Cardiac septum (tissue), 1 donor: ENCODE measurements around the gene NUDT22. TPM values are rescaled to one million over a fixed set of nuclear protein-coding genes. Genes with fewer than 3 reads are reported as not detected.

Source experiments
- DNase-seq: peaks from one replicate; pipeline ENCODE4 v3.0.0-alpha.2; 2020; ENCODE audit warnings: low spot score
- intact Hi-C: fragments of 100-400 bp; cut with DNase I; formaldehyde crosslinking; loops from one replicate; pipeline ENCODE4 v1.14.0; 2022
- long read RNA-seq: library from polyadenylated mRNA; unstranded; transcript quantifications from one replicate; pipeline ENCODE4 v2.0.0, GENCODE V29; 2021
- total RNA-seq: library from RNA; stranded (reverse); fragmentation: NEBNext Ultra II Directional; extraction: Animal tissue kit (Norgen Biotek cat#: 25700); gene quantifications from one replicate; pipeline ENCODE4 v1.2.1, GENCODE V29; 2021
- donor health status: DM: no; HTN: no; CAD: no.

Gene NUDT22
- total RNA-seq = 75.0 TPM
- long read RNA-seq, transcript NUDT22-201 (6 exons, 1,094 nt) = major isoform, 39 of 142 reads
- long read RNA-seq, partial matches to known transcripts = 68 of 142 reads
- long read RNA-seq, other reads (novel, unspliced or antisense) = 32 of 142 reads

GRCh38 chr11:64225608-64226506 is at the start of gene NUDT22, which contains the start of gene TRPT1:
TSS of gene NUDT22 (plus strand) at chr11:64226274. CDS start at chr11:64226653, 379 bp downstream.
TSS of gene TRPT1 (minus strand) at chr11:64226186. CDS start at chr11:64225860, 326 bp downstream.
- DNase-seq = peak; percentile 98
- intact Hi-C loops = loop anchor here (1.0 kb wide), 1 partner anchor 43 kb away; no protein-coding TSS in a partner anchor

- no peak for DNase-seq
- intact Hi-C loops = no loop called here
Observed at GRCh38 chr11:64176751-64177150, 49.3 kb upstream of the NUDT22 start.

GRCh38 chr11:64178203-64178602 is 47.9 kb upstream of the NUDT22 start:
- intact Hi-C loops = no loop called here
- no peak for DNase-seq

- intact Hi-C loops = no loop called here
- DNase-seq = no peak
Observed at GRCh38 chr11:64178951-64179639, 47.0 kb upstream of the NUDT22 start.

GRCh38 chr11:64180891-64181290 is 45.2 kb upstream of the NUDT22 start:
- intact Hi-C loops = no loop called here
- no peak for DNase-seq

GRCh38 chr11:64181506-64182411 is 44.3 kb upstream of the NUDT22 start:
- peak; percentile 94 for DNase-seq
- intact Hi-C loops = no loop called here

GRCh38 chr11:64183890-64184289 is 42.2 kb upstream of the NUDT22 start:
- intact Hi-C loops = no loop called here
- DNase-seq = no peak

- intact Hi-C loops = loop anchor here (5.0 kb wide), 1 partner anchor 47 kb away; the partner anchor contains the start of genes DNAJC4 and VEGFB
- peak; percentile 94 for DNase-seq
Observed at GRCh38 chr11:64185175-64185692, 40.8 kb upstream of the NUDT22 start.

- DNase-seq = peak; percentile 98
- intact Hi-C loops = loop anchor here (5.0 kb wide), 1 partner anchor 46 kb away; the partner anchor contains the start of genes DNAJC4 and VEGFB
Observed at GRCh38 chr11:64185693-64186491, 40.2 kb upstream of the NUDT22 start, which contains the start of gene STIP1. TSS of gene STIP1 (plus strand) at chr11:64186171. CDS start at chr11:64186262, 91 bp downstream.

GRCh38 chr11:64186492-64187165 is 39.4 kb upstream of the NUDT22 start:
- intact Hi-C loops = loop anchor here (5.0 kb wide), 1 partner anchor 46 kb away; the partner anchor contains the start of genes DNAJC4 and VEGFB
- DNase-seq = no peak

GRCh38 chr11:64192434-64192833 is 33.6 kb upstream of the NUDT22 start:
- intact Hi-C loops = no loop called here
- DNase-seq = no peak

- intact Hi-C loops = no loop called here
- no peak for DNase-seq
Observed at GRCh38 chr11:64196626-64197025, 29.4 kb upstream of the NUDT22 start.

- no peak for DNase-seq
- intact Hi-C loops = no loop called here
Observed at GRCh38 chr11:64198511-64198910, 27.6 kb upstream of the NUDT22 start.

- intact Hi-C loops = no loop called here
Observed at GRCh38 chr11:64201543-64201942, 24.5 kb upstream of the NUDT22 start.

GRCh38 chr11:64202992-64203391 is 23.1 kb upstream of the NUDT22 start:
- intact Hi-C loops = no loop called here
- no peak for DNase-seq

More at GRCh38 chr11:64201543-64201942, 24.5 kb upstream of the NUDT22 start:
- DNase-seq = no peak

GRCh38 chr11:64203421-64204079 is 22.5 kb upstream of the NUDT22 start:
- DNase-seq = no peak
- intact Hi-C loops = loop anchor here (2.0 kb wide), 2 partner anchors 65 to 97 kb away; partner anchors contain the start of gene CATSPERZ

GRCh38 chr11:64204080-64204440 is 22.0 kb upstream of the NUDT22 start:
- intact Hi-C loops = loop anchor here (2.0 kb wide), 2 partner anchors 65 to 97 kb away; partner anchors contain the start of gene CATSPERZ

More at GRCh38 chr11:64204080-64204440, 22.0 kb upstream of the NUDT22 start:
- no peak for DNase-seq
